ENCODE results near the gene MSTO1.

GRCh38 chr1:155609515-155610256 is at the start of gene MSTO1:
- TF ChIP-seq POLR2A (IDR thresholded peaks at IDR 0.05) (peak in 2 of 4 donors; percentile 33 to 51), POLR2AphosphoS5 (IDR thresholded peaks at IDR 0.05) (peak; percentile 54 to 69), EP300 (IDR thresholded peaks at IDR 0.05) (no peak), CTCF (IDR thresholded peaks at IDR 0.05) (peak in 1 of 6 experiments; percentile 11)
